ENCODE results near the gene PPIF.

DNA sequence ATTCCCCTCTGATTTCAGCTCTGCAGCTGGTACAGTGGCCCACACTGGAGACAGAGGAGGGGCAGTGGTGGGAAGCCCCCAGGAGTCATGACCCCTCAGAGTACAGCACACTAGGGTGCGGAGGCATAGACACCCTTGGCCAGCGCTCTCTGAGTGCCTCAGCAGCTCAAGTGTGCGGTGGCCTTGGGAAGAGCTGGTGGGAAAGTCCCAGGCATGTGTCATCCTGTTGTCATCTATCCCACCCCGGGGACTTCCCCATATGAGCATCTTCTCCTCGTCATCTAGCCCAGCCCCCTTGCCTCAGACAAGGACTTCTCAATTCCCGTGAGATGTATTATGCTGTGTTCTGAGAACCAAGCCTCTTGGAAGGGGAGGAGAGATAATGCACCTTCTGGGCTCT lies 15.6 kb upstream of the PPIF start:
- TF ChIP-seq, protein P1, sequence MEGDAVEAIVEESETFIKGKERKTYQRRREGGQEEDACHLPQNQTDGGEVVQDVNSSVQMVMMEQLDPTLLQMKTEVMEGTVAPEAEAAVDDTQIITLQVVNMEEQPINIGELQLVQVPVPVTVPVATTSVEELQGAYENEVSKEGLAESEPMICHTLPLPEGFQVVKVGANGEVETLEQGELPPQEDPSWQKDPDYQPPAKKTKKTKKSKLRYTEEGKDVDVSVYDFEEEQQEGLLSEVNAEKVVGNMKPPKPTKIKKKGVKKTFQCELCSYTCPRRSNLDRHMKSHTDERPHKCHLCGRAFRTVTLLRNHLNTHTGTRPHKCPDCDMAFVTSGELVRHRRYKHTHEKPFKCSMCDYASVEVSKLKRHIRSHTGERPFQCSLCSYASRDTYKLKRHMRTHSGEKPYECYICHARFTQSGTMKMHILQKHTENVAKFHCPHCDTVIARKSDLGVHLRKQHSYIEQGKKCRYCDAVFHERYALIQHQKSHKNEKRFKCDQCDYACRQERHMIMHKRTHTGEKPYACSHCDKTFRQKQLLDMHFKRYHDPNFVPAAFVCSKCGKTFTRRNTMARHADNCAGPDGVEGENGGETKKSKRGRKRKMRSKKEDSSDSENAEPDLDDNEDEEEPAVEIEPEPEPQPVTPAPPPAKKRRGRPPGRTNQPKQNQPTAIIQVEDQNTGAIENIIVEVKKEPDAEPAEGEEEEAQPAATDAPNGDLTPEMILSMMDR (IDR thresholded peaks at IDR 0.05) = no peak
- no peak for TF ChIP-seq POLR2AphosphoS5 (IDR thresholded peaks at IDR 0.05)
